Measurements from ENCODE around the gene NTM. TPM values are rescaled to one million over a fixed set of nuclear protein-coding genes. Genes with fewer than 3 reads are reported as not detected.

The NTM gene
- total RNA-seq, 6 donors from 2014 or later: 4.1 to 151 (median 115) TPM

DNA sequence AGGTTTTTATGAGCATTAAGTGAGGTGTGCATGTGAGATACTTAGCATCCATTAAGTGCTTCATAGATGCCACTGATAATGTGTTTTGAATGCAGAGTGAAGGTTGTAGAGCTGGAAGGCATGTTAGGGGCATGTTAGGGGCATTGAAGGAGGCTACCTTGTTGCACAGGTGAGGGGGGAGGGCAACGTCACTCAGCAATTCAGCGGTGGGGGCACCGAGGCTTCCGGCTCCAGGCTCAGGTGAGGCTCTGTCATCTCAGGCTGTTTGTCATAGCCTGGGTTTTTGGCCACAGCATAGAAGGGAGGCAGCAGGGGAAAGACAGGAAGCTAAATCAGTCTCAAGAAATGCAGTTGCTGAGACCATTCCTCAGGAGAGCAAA is 299.0 kb downstream of the NTM start:
- 72 to 77% methylated on average over 4 of the region's 4 CpGs for WGBS, 2 donors
- no peak for ATAC-seq (ENCODE audit: low FRiP score in 2 of 2)
- no peak for DNase-seq

DNA sequence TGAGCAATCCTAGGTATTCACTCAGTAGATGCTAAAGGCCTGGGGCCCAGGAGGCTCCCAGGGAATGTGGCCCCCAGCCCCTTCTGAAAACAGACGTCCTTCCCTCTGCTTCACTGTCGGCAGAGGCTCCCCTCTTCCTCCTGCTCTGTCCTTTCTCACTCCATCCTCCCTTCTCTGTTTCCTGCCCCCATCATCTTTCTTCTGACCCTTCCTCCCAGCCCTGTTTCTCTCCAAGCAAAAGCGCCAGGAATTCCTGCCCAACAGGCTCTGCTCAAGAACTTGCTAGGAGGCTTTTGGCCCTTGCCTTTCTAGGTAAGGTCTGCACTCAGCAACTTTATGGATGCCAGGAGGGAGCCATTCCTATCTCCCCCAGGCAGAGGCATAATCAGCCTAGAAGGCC is 300.5 kb downstream of the NTM start:
- DNase-seq (no peak), ATAC-seq (ENCODE audit: low FRiP score in 2 of 2) (no peak)
- no peak overlapping the region for H3K4me3 ChIP-seq
- 61 to 64% methylated on average over 3 of the region's 3 CpGs for WGBS, 2 donors
- H3K4me1 ChIP-seq: peaks cover 0 to 5% (median 0%) of the 10 kb centered on the region in 4 donors
- H3K27me3 ChIP-seq: no peaks in the 10 kb centered on the region
- no peaks in the 10 kb centered on the region for H3K9me3 ChIP-seq
- TF ChIP-seq POLR2A (IDR thresholded peaks at IDR 0.05) (no peak), EP300 (IDR thresholded peaks at IDR 0.05) (no peak), POLR2AphosphoS5 (IDR thresholded peaks at IDR 0.05) (no peak)
- TF ChIP-seq, protein P1, sequence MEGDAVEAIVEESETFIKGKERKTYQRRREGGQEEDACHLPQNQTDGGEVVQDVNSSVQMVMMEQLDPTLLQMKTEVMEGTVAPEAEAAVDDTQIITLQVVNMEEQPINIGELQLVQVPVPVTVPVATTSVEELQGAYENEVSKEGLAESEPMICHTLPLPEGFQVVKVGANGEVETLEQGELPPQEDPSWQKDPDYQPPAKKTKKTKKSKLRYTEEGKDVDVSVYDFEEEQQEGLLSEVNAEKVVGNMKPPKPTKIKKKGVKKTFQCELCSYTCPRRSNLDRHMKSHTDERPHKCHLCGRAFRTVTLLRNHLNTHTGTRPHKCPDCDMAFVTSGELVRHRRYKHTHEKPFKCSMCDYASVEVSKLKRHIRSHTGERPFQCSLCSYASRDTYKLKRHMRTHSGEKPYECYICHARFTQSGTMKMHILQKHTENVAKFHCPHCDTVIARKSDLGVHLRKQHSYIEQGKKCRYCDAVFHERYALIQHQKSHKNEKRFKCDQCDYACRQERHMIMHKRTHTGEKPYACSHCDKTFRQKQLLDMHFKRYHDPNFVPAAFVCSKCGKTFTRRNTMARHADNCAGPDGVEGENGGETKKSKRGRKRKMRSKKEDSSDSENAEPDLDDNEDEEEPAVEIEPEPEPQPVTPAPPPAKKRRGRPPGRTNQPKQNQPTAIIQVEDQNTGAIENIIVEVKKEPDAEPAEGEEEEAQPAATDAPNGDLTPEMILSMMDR (IDR thresholded peaks at IDR 0.05): no peak
- H3K36me3 ChIP-seq: no peaks in the 10 kb centered on the region
- no peak overlapping the region for H3K27ac ChIP-seq

More for the DNA sequence above, 299.0 kb downstream of the NTM start:
- Histone ChIP-seq H3K36me3 (no peaks in the 10 kb centered on the region), H3K27ac (no peak overlapping the region), H3K27me3 (no peaks in the 10 kb centered on the region), H3K9me3 (no peaks in the 10 kb centered on the region), H3K4me3 (no peak overlapping the region), H3K4me1 (peaks cover 0 to 4% (median 0%) of the 10 kb centered on the region in 4 donors)
- TF ChIP-seq, protein P1 (IDR thresholded peaks at IDR 0.05): no peak
- TF ChIP-seq EP300 (IDR thresholded peaks at IDR 0.05) (no peak), POLR2A (IDR thresholded peaks at IDR 0.05) (no peak), POLR2AphosphoS5 (IDR thresholded peaks at IDR 0.05) (no peak)

DNA sequence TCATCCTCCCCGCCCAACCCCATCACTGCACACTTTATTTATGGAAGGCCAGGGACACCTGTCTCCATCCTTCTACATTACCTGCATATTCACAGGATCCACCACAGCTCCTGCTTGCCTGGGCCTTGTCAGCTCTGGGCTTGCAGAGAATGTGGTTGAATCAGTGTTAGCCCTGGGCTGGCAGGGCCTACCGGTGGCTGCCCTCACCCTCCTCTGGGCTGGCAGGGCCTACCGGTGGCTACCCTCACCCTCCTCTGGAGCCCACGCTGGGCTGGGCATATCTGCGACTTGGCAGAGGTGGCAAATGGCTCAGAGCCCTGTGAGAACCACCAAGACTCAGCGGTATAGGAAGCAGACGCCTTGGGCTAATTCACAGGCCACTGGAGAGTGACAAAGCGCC is 300.9 kb downstream of the NTM start:
- Histone ChIP-seq H3K27ac (no peak overlapping the region), H3K9me3 (no peaks in the 10 kb centered on the region), H3K36me3 (no peaks in the 10 kb centered on the region), H3K27me3 (no peaks in the 10 kb centered on the region), H3K4me3 (no peak overlapping the region), H3K4me1 (peaks cover 0 to 5% (median 0%) of the 10 kb centered on the region in 4 donors)
- WGBS, 2 donors: 90 to 92% methylated on average over 4 to 8 of the region's 8 CpGs
- DNase-seq (no peak), ATAC-seq (ENCODE audit: low FRiP score in 2 of 2) (no peak)
- TF ChIP-seq POLR2A (IDR thresholded peaks at IDR 0.05) (no peak), POLR2AphosphoS5 (IDR thresholded peaks at IDR 0.05) (no peak), EP300 (IDR thresholded peaks at IDR 0.05) (no peak)
- TF ChIP-seq, protein P1 (IDR thresholded peaks at IDR 0.05): no peak

DNA sequence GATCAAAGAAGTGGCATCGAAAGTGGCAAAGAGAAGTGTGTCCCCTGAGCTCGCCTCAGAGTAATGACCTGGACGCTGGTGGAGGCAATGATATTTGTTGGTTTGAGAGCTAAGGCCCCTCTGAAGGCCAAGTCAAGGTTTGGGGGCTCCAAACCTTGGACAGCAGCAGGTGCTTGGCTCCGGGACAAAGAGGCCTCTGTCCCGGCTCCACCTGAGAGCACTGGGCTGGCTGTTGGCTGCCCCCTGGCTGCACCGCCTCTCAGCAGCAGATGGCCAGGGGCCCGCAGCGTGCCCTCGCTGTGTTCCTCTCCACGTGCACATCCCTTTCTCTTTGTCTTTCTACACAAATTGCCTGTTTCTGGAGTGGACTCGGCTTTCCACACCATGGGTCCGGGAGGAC is 301.3 kb downstream of the NTM start:
- peak in 1 of 2 donors; percentile 70 for DNase-seq
- H3K27ac ChIP-seq: no peak overlapping the region
- no peaks in the 10 kb centered on the region for H3K9me3 ChIP-seq
- no peaks in the 10 kb centered on the region for H3K27me3 ChIP-seq
- H3K4me1 ChIP-seq: peaks cover 0 to 5% (median 0%) of the 10 kb centered on the region in 4 donors
- no peaks in the 10 kb centered on the region for H3K36me3 ChIP-seq
- TF ChIP-seq EP300 (IDR thresholded peaks at IDR 0.05): no peak
- TF ChIP-seq, protein P1 (IDR thresholded peaks at IDR 0.05): no peak
- no peak for TF ChIP-seq POLR2AphosphoS5 (IDR thresholded peaks at IDR 0.05)
- WGBS, 2 donors: 79 to 83% methylated on average over 11 to 12 of the region's 12 CpGs
- H3K4me3 ChIP-seq: no peak overlapping the region
- ATAC-seq (ENCODE audit: low FRiP score in 2 of 2): no peak

DNA sequence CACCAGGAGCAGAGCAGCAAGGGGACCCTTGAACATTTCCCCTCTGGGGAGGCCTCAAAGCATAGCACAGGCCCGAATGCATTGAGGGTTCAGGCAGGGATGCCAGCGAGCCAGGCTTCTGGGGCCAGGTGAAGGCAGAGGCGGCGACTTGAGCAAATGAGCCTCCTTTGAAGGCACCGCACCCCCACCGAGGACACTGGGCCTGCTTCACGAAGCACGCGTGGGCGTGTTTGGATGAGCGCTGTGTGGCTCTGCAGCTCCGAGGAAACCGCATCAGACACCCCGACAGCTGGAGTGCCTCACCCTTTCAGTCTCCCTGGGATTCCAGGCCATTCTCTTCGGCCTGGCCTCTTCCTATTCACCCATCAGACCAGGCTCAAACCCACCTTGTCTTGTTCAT is 301.8 kb downstream of the NTM start:
- 87 to 89% methylated on average over 15 of the region's 15 CpGs for WGBS, 2 donors
- Histone ChIP-seq H3K4me1 (peaks cover 0 to 5% (median 0%) of the 10 kb centered on the region in 4 donors), H3K27ac (no peak overlapping the region), H3K27me3 (no peaks in the 10 kb centered on the region), H3K9me3 (no peaks in the 10 kb centered on the region), H3K36me3 (no peaks in the 10 kb centered on the region), H3K4me3 (no peak overlapping the region)
- no peak for TF ChIP-seq EP300 (IDR thresholded peaks at IDR 0.05)
- TF ChIP-seq POLR2AphosphoS5 (IDR thresholded peaks at IDR 0.05): no peak
- no peak for TF ChIP-seq POLR2A (IDR thresholded peaks at IDR 0.05)
- TF ChIP-seq, protein P1 (IDR thresholded peaks at IDR 0.05): no peak
- ATAC-seq (ENCODE audit: low FRiP score in 2 of 2): no peak
- DNase-seq: peak in 1 of 2 donors; percentile 44
